MCF 10A (cell line): ENCODE results near the gene FAM53A. TPM values are rescaled to one million over a fixed set of nuclear protein-coding genes. Genes with fewer than 3 reads are reported as not detected.
"Not testable (repeated sequence)": the region's sequence is repeated elsewhere in the genome, so short reads cannot be mapped to it uniquely, and the experiment has no call there.

Experiments used
- BruUV-seq: library from RNA; stranded (reverse); fragments of 400-500 nt; replicated peaks from 2 replicates; lab custom pipeline; 2021; lab: Mats Ljungman, UMichigan
- CTCF ChIA-PET: fragments of 300-600 bp; sonication (Branson Sonifier 250); formaldehyde crosslinking; extraction: SDS; loops from one replicate; lab custom pipeline; 2021; ENCODE audit warnings: antibody characterized with exemption, inconsistent platforms; lab: Yijun Ruan, JAX
- POLR2A ChIA-PET: fragments of 300-600, 350-650 bp; sonication (Branson Sonifier 250); formaldehyde crosslinking; extraction: SDS; loops from one replicate; lab custom pipeline; 2020; ENCODE audit warnings: antibody characterized with exemption, inconsistent platforms; lab: Yijun Ruan, JAX
- DNase-seq: peaks from one replicate; pipeline ENCODE4 v3.0.0-alpha.2; 2018; ENCODE audit not compliant: unreplicated experiment
- H3K27ac Mint-ChIP-seq: one replicate; pipeline ENCODE4 v1.8.0; 2022; ENCODE audit warnings: mild to moderate bottlenecking, low read depth, mixed read lengths; ENCODE audit not compliant: unreplicated experiment
- H3K27me3 Mint-ChIP-seq: one replicate; pipeline ENCODE4 v1.8.0; 2022; ENCODE audit warnings: mixed read lengths; ENCODE audit not compliant: insufficient read depth, unreplicated experiment
- H3K36me3 Mint-ChIP-seq: one replicate; pipeline ENCODE4 v1.8.0; 2022; ENCODE audit warnings: mild to moderate bottlenecking, moderate library complexity, mixed read lengths; ENCODE audit not compliant: insufficient read depth, unreplicated experiment
- H3K4me1 Mint-ChIP-seq: one replicate; pipeline ENCODE4 v1.8.0; 2022; ENCODE audit warnings: mixed read lengths; ENCODE audit not compliant: insufficient read depth, unreplicated experiment
- H3K4me3 Mint-ChIP-seq: one replicate; pipeline ENCODE4 v1.8.0; 2022; ENCODE audit warnings: mild to moderate bottlenecking, moderate library complexity, mixed read lengths; ENCODE audit not compliant: unreplicated experiment
- H3K9me3 Mint-ChIP-seq: one replicate; pipeline ENCODE4 v1.8.0; 2022; ENCODE audit warnings: mixed read lengths; ENCODE audit not compliant: unreplicated experiment
- intact Hi-C: fragments of 100-400 bp; cut with micrococcal nuclease; formaldehyde crosslinking; loops from 2 replicates; pipeline ENCODE4 v1.14.1; 2022
- total RNA-seq: library from RNA; stranded (reverse); gene quantifications from 2 replicates; pipeline ENCODE4 v1.2.3, GENCODE V29; 2022
- TF ChIP-seq, protein P1 (sequence below): fragments of 200-600 bp; IDR thresholded peaks from one replicate; pipeline ENCODE4 v1.8.0; 2022; ENCODE audit warnings: antibody characterized with exemption, mild to moderate bottlenecking; ENCODE audit not compliant: unreplicated experiment

The FAM53A gene
- total RNA-seq, 1 experiment from 2014 or later, result 6.6 TPM

- Mint-ChIP-seq H3K4me1 (peaks cover 7% of the 10 kb centered on the region), H3K36me3 (no peaks in the 10 kb centered on the region), H3K27ac (no peak overlapping the region), H3K4me3 (no peak overlapping the region), H3K27me3 (no peaks in the 10 kb centered on the region), H3K9me3 (no peaks in the 10 kb centered on the region)
- BruUV-seq, result no TSS peak
- CTCF ChIA-PET, result interaction anchor here (0.6 to 1.5 kb wide), 2 partner anchors 12 to 826 kb away, joined by 3 to 6 read pairs; no protein-coding TSS in a partner anchor
- intact Hi-C loops, result no loop called here
- POLR2A ChIA-PET, result no interaction called here
- DNase-seq, result no peak
- TF ChIP-seq, protein P1, sequence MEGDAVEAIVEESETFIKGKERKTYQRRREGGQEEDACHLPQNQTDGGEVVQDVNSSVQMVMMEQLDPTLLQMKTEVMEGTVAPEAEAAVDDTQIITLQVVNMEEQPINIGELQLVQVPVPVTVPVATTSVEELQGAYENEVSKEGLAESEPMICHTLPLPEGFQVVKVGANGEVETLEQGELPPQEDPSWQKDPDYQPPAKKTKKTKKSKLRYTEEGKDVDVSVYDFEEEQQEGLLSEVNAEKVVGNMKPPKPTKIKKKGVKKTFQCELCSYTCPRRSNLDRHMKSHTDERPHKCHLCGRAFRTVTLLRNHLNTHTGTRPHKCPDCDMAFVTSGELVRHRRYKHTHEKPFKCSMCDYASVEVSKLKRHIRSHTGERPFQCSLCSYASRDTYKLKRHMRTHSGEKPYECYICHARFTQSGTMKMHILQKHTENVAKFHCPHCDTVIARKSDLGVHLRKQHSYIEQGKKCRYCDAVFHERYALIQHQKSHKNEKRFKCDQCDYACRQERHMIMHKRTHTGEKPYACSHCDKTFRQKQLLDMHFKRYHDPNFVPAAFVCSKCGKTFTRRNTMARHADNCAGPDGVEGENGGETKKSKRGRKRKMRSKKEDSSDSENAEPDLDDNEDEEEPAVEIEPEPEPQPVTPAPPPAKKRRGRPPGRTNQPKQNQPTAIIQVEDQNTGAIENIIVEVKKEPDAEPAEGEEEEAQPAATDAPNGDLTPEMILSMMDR, result no peak
These were observed 42.4 kb downstream of the FAM53A start for GRCh38 chr4:1641671-1642070.

GRCh38 chr4:1640716-1641503 is 43.2 kb downstream of the FAM53A start:
- CTCF ChIA-PET, result interaction anchor here (1.5 kb wide), 1 partner anchor 11 kb away, joined by 6 read pairs; no protein-coding TSS in a partner anchor
- H3K9me3 Mint-ChIP-seq, result not testable (repeated sequence)

DNA sequence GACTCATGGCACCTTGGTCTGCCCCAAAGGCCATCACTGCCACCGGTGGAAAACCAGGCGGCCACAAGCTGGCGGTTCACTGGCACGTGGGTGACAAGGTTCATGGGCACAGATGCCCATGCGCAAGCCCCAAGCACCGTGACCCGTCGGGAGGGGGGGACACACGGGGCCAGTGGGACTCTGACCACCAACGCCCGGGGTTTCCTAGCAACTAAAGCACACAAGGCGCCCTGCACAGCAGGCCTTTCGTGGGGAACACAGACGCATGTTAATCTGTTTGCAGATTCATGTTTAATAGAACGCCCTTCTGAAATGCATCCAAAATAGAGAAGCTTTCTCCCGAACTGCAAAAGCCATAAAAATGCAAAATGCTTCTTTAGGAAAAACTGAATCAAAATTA is 43.9 kb downstream of the FAM53A start:
- TF ChIP-seq, protein P1, result no peak
- POLR2A ChIA-PET, result no interaction called here
- no peaks in the 10 kb centered on the region for H3K36me3 Mint-ChIP-seq
- CTCF ChIA-PET, result no interaction called here
- no peak overlapping the region for H3K4me3 Mint-ChIP-seq
- intact Hi-C loops, result no loop called here
- no TSS peak for BruUV-seq
- peaks cover 6% of the 10 kb centered on the region for H3K4me1 Mint-ChIP-seq
- DNase-seq, result no peak
- no peaks in the 10 kb centered on the region for H3K9me3 Mint-ChIP-seq
- H3K27ac Mint-ChIP-seq, result no peak overlapping the region
- H3K27me3 Mint-ChIP-seq, result no peaks in the 10 kb centered on the region

More at GRCh38 chr4:1640716-1641503, 43.2 kb downstream of the FAM53A start:
- BruUV-seq, H3K4me3 Mint-ChIP-seq, intact Hi-C loops, H3K36me3 Mint-ChIP-seq, POLR2A ChIA-PET, H3K27me3 Mint-ChIP-seq, H3K27ac Mint-ChIP-seq, H3K4me1 Mint-ChIP-seq, DNase-seq: not testable (repeated sequence)

DNA sequence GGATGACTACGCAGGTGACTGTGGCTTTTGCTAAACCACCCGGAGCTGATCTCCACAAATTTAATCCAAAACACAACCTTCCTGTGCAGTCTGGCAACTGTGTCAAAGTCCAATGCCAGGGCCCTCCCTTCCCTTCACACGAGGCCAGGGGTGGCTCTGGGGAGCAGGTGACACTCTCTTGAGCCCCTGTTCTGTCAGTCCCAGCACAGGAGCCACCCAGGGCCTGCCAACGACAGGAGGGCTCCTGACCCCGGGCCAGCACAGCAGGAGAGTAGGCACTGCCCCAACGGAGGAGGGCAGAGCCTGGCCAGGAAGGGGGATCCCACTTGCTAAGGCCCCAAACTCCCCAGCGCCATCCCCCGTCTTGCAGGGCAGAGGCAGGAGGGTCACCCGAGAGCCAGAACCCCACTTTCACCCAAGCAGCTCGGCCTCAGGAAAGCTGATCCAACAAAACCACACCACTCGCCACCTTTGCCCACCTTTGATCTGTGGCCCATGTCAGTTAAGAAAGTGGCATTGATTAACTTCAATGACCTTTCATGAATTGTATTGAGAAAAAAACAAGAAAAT is 44.7 kb downstream of the FAM53A start:
- DNase-seq, result no peak
- no TSS peak for BruUV-seq
- ChIA-PET POLR2A (no interaction called here), CTCF (no interaction called here)
- Mint-ChIP-seq H3K4me3 (no peak overlapping the region), H3K27ac (no peak overlapping the region), H3K27me3 (no peaks in the 10 kb centered on the region), H3K9me3 (no peaks in the 10 kb centered on the region), H3K4me1 (no peaks in the 10 kb centered on the region), H3K36me3 (no peaks in the 10 kb centered on the region)
- TF ChIP-seq, protein P1, result no peak
- intact Hi-C loops, result no loop called here
